A549 treated with CpdA at 1 μM for 4 hours (cell line): Measurements from ENCODE around the gene ZNF513. TPM values are rescaled to one million over a fixed set of nuclear protein-coding genes. Genes with fewer than 3 reads are reported as not detected.

Source experiments
- total RNA-seq: library from RNA; stranded (reverse); fragments of 200-300 nt; extraction: Qiagen RNA extraction; gene quantifications from 5 replicates; pipeline ENCODE4 v1.2.3, GENCODE V29; 2022; ENCODE audit warnings: low read depth

ZNF513 gene, protein sequence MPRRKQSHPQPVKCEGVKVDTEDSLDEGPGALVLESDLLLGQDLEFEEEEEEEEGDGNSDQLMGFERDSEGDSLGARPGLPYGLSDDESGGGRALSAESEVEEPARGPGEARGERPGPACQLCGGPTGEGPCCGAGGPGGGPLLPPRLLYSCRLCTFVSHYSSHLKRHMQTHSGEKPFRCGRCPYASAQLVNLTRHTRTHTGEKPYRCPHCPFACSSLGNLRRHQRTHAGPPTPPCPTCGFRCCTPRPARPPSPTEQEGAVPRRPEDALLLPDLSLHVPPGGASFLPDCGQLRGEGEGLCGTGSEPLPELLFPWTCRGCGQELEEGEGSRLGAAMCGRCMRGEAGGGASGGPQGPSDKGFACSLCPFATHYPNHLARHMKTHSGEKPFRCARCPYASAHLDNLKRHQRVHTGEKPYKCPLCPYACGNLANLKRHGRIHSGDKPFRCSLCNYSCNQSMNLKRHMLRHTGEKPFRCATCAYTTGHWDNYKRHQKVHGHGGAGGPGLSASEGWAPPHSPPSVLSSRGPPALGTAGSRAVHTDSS
- 8.9 to 15.6 TPM (median 14.8 TPM) in 5 replicates for total RNA-seq

DNA sequence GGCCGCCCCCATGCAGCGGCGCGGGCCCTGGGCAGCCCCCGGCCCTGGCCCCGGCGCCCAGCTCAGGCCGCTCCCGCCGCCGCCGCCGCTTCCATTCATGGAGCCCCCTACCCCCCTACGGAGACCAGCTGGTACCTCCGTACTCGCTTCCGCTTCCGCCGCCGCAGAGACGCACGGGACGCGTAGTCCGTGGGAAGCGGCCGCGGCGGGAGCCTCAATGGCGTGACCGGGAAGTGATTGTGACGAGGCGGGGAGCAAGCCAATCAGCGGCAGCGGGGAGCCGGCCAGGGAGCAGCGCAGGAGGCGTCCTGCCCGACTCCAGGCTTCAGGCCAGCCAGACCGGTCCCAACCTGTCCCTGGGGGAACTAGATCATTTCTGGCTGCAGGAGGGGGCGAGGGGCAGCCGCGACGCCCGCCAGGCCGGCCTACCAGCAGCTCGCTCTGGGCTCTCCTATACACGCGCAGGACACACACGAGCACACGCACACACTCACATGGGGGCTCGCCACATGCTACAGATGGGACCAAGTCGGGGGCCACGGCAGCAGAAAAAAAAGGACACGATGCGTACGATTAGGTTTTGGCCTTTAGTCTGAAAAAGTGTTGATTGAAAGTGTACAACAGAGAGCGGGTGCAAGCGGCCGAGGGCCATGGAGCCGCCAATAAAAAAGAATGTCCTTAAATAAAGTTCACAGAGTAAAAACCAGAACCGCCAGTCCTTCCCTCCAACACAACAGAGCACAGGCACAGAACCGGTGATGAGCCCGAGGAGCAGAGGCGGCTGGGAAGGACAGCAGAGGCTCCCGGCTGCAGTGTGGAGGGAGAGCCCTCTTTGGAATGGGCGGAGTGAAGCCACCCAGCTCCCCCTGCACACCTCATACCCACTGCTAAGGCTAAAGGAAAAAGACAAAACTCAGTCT is at the start of gene ZNF513:
TSS of gene ZNF513 (minus strand) at position 109 of the 920 bp plus-strand sequence. CDS start 208 bp downstream, outside the sequence.

DNA sequence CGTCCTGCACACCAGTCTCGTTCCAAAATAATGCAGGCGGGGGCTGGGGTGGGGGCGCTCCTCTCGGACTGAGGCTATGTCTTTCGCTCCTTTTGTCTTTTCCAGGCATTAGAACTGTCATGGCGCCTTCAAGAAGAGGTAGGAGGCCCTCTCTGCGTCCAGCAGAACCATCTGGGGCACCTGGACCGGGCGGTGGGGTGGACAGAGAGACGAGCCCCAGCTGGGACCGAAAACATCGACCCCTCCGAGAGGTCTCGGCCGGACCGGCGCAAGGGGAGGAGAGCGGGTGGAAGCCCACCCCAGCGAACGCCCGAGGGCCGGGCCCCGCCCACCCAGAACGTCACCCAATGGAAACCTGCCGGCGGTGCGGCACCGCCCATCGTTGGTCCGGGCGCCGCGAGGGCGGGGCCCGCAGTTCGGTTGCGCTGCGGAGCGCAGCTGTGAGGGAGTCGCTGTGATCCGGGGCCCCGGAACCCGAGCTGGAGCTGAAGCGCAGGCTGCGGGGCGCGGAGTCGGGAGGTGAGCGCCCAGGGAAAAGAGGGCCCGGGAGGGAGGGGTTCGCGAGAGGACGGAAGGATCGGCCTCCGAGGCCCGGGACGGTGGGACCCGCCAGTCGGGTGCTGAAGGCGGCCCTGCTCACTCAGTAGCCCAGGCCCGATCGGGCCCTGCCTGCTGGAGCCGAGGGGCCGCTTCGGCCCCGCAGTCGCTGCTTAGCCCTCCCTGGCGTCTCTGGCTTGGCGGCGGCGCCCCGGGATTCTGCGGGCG is 47.9 kb upstream of the ZNF513 start, which contains the start of gene NRBP1:
TSS of gene NRBP1 (plus strand) at position 419 of the 765 bp plus-strand sequence. CDS start 4,643 bp downstream, outside the sequence.

DNA sequence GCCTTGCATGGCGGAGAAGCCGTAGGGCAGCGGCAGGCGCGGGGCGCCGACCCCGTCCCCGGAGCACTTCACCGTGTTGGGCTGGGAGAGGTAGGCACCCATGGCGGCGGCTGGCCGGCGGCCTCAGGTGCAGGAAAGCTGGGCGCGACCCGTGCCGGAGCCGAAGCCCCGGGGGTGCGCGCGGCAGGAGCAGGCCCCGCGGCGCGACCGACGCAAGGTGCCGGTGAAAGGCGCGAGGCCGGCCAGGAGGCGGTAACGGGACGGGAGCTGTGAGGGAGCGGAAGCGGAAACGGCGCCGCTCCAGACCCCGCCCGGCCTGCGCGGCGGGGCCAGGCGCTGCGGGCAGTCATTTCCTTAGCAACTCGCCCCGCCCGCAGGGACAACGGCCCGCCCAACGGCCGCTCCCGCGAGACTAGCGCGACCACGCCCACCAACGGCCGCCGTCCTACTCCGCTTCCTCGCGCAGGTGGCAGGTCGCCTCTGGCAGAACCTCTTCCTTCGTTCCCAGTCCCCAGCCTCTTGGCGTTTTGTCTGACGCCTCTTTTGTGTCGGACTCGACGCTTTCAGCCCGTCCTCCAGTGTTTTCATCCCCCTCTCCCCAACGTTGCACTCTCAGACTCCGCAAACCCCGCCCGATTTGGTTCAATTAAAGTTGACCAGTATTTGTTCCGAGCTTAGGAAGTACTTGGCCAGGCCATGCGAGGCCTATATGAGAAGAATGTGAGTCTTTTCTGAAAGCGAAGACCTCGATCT is 29.0 kb upstream of the ZNF513 start, which contains the start of gene PPM1G:
TSS of gene PPM1G (minus strand) at position 271 of the 753 bp plus-strand sequence. CDS start at position 102, 169 bp downstream.

DNA sequence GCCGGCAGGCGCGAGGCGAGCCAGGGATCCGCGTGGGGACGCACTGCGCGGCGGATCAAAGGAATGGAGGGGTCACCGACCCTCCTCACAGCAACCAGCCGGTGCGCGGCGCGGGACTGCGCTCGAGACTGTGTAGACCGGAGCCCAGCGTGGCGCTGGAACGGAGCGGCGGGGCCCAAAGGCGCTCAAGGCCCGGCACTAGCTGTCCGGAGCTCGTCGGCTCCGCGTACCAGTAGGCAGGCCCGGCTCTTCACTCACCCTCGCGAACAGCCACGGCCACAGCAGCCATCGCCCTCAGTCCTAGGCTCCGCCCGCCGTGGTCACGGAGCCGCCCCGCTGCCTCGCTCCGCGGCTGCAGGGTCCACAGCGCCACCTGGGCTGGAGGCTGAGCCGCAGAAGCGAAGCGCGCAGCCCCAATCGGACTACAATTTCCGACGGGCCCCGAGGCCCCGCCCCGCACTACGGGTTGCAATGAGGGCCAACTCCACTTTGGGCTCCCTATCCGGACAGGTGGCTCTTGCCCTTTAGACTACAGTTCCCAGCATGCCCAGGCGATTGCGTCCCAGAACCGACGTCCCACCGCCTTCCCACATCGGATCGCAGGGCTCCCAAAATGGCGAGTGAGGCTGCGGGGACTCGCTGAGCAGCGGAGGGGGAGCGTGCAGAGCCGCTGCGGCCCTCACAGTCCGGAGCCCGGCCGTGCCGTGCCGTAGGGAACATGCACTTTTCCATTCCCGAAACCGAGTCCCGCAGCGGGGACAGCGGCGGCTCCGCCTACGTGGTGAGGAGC is 10.3 kb downstream of the ZNF513 start, which contains the start of the genes EIF2B4 and SNX17:
TSS of gene EIF2B4 (minus strand) at position 313 of the 790 bp plus-strand sequence. CDS start at position 289, 24 bp downstream.
TSS of gene SNX17 (plus strand) at position 591 of the 790 bp plus-strand sequence. CDS start at position 719, 128 bp downstream.

DNA sequence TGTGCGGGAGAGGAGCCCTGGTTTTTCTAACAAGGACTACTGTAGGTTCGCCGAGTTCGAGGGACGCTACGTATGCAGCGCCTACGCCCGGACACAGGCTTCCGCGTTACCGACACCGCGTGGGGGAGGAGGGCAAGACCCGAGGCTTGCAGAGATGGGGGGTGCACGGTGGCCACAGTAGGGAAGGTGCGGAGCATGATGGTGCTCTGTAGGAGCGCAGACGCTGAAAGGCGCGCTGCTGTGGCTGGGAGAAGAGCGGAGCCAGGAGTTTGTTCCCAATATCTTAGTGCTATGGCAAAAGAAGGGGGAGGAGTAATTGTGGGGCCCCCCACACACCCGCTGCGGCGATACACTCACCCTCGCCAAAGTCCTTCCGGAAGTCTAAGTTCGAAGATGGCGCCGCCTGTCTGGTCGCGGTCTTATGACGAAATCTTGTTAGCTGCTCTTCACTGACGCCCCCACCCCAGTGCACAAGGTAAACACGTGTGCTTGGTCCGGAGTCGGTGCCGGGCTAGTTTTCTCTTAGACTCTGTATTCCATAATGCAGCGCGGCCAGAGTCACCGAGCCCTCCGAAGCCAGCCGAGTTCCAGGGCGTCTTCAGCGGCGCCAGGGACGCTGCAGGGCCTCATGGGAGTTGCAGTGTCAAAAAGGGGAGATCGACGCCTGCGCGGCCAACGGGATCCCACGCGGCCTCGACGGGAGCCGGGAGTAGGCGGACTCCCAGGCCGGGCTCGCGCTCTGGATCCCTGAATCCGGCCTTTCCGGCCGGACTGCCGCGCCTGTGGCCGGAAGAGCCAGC is 24.0 kb downstream of the ZNF513 start, which contains the start of gene GTF3C2:
TSS of gene GTF3C2 (minus strand) at position 383 of the 800 bp plus-strand sequence. CDS start 13,210 bp downstream, outside the sequence.

Other genes starting within 250 kb of the ZNF513 start
- gene PREB, start 246.1 kb downstream of the ZNF513 start, total RNA-seq: 49.1 to 75.6 TPM (median 69.1 TPM) in 5 replicates
- not detected in 5 replicates for gene PRR30, start 241.3 kb downstream of the ZNF513 start, total RNA-seq
- not detected in 5 replicates for gene TCF23, start 231.7 kb downstream of the ZNF513 start, total RNA-seq
- 194 to 223 TPM (median 212 TPM) in 5 replicates for gene ATRAID, start 168.7 kb downstream of the ZNF513 start, total RNA-seq
- gene SLC5A6, start 168.5 kb downstream of the ZNF513 start, total RNA-seq: 68.5 to 80.1 TPM (median 72.2 TPM) in 5 replicates
- 54.8 to 73.0 TPM (median 66.8 TPM) in 5 replicates for gene CAD, start 163.4 kb downstream of the ZNF513 start, total RNA-seq
- gene SLC30A3, start 117.7 kb downstream of the ZNF513 start, total RNA-seq: 2.6 to 3.8 TPM (median 3.4 TPM) in 5 replicates
- not detected in 5 replicates for gene DNAJC5G, start 105.3 kb downstream of the ZNF513 start, total RNA-seq
- 0.34 to 0.73 TPM (median 0.48 TPM) in 5 replicates for gene TRIM54, start 98.3 kb downstream of the ZNF513 start, total RNA-seq
- gene UCN, start 72.3 kb downstream of the ZNF513 start, total RNA-seq: 0.96 to 2.3 TPM (median 1.5 TPM) in 5 replicates
- 74.7 to 95.4 TPM (median 90.5 TPM) in 5 replicates for gene MPV17, start 57.6 kb downstream of the ZNF513 start, total RNA-seq
- gene GTF3C2, start 24.0 kb downstream of the ZNF513 start, total RNA-seq: 63.5 to 66.8 TPM (median 65.7 TPM) in 5 replicates
- 56.2 to 66.4 TPM (median 65.0 TPM) in 5 replicates for gene EIF2B4, start 10.4 kb downstream of the ZNF513 start, total RNA-seq
- 131 to 146 TPM (median 141 TPM) in 5 replicates for gene SNX17, start 10.1 kb downstream of the ZNF513 start, total RNA-seq
- 165 to 183 TPM (median 172 TPM) in 5 replicates for gene PPM1G, start 28.9 kb upstream of the ZNF513 start, total RNA-seq
- gene NRBP1, start 47.9 kb upstream of the ZNF513 start, total RNA-seq: 130 to 142 TPM (median 141 TPM) in 5 replicates
- 0.37 to 1.5 TPM (median 0.70 TPM) in 5 replicates for gene KRTCAP3, start 61.6 kb upstream of the ZNF513 start, total RNA-seq
- 9.8 to 12.3 TPM (median 10.6 TPM) in 5 replicates for gene IFT172, start 109.0 kb upstream of the ZNF513 start, total RNA-seq
- 3.3 to 4.6 TPM (median 4.0 TPM) in 5 replicates for gene FNDC4, start 114.5 kb upstream of the ZNF513 start, total RNA-seq
- gene GCKR, start 116.1 kb upstream of the ZNF513 start, total RNA-seq: 0.15 to 0.91 TPM (median 0.33 TPM) in 5 replicates
- 13.6 to 18.2 TPM (median 16.8 TPM) in 5 replicates for gene ZNF512, start 202.3 kb upstream of the ZNF513 start, total RNA-seq
- gene CCDC121, start 248.3 kb upstream of the ZNF513 start, total RNA-seq: 3.1 to 3.7 TPM (median 3.5 TPM) in 5 replicates
- 54.6 to 60.9 TPM (median 57.7 TPM) in 5 replicates for gene GPN1, start 248.3 kb upstream of the ZNF513 start, total RNA-seq